Activated B cell treated with CpG ODN at 0.5 μM for 24 hours (primary cell): Measurements from ENCODE around the gene RNF220. TPM values are rescaled to one million over a fixed set of nuclear protein-coding genes. Genes with fewer than 3 reads are reported as not detected.

ENCODE experiments used
- ATAC-seq: fragments of 200-7000 bp; cut with Tn5 transposase; one replicate; pipeline ENCODE4 v1.10.0; 2021; ENCODE audit warnings: low read depth, mild to moderate bottlenecking, moderate library complexity
- CTCF ChIA-PET: fragments of 350-600 bp; sonication (Branson Sonifier 250); formaldehyde crosslinking; loops from one replicate; lab custom pipeline; 2021; ENCODE audit warnings: antibody characterized with exemption; lab: Charles Lee
- POLR2A ChIA-PET: fragments of 350-600 bp; sonication (Branson Sonifier 250); formaldehyde crosslinking; loops from one replicate; lab custom pipeline; 2021; ENCODE audit warnings: antibody characterized with exemption; lab: Charles Lee
- DNase-seq: peaks from one replicate; pipeline ENCODE4 v3.0.0; 2022
- H3K27ac Mint-ChIP-seq: one replicate; pipeline ENCODE4 v1.8.0; 2020; ENCODE audit warnings: mixed read lengths
- H3K27me3 Mint-ChIP-seq: one replicate; pipeline ENCODE4 v1.8.0; 2021; ENCODE audit warnings: mixed read lengths
- H3K36me3 Mint-ChIP-seq: one replicate; pipeline ENCODE4 v1.8.0; 2021; ENCODE audit warnings: low read depth, mixed read lengths
- H3K4me1 Mint-ChIP-seq: one replicate; pipeline ENCODE4 v1.8.0; 2021; ENCODE audit warnings: mixed read lengths
- H3K4me3 Mint-ChIP-seq: one replicate; pipeline ENCODE4 v1.8.0; 2020; ENCODE audit warnings: mild to moderate bottlenecking, mixed read lengths
- H3K9me3 Mint-ChIP-seq: one replicate; pipeline ENCODE4 v1.8.0; 2020; ENCODE audit warnings: mixed read lengths
- intact Hi-C: fragments of 100-400 bp; cut with micrococcal nuclease; formaldehyde crosslinking; loops from one replicate; pipeline ENCODE4 v1.15.1; 2024
- total RNA-seq: library from RNA; stranded (reverse); gene quantifications from 2 replicates; pipeline ENCODE4 v1.2.3, GENCODE V29; 2022
- TF ChIP-seq, protein P1 (sequence below): fragments of 200-600 bp; IDR thresholded peaks from one replicate; pipeline ENCODE4 v1.8.0; 2022; ENCODE audit warnings: antibody characterized with exemption, mild to moderate bottlenecking

Gene RNF220
- 102 and 103 TPM in 2 replicates for total RNA-seq

DNA sequence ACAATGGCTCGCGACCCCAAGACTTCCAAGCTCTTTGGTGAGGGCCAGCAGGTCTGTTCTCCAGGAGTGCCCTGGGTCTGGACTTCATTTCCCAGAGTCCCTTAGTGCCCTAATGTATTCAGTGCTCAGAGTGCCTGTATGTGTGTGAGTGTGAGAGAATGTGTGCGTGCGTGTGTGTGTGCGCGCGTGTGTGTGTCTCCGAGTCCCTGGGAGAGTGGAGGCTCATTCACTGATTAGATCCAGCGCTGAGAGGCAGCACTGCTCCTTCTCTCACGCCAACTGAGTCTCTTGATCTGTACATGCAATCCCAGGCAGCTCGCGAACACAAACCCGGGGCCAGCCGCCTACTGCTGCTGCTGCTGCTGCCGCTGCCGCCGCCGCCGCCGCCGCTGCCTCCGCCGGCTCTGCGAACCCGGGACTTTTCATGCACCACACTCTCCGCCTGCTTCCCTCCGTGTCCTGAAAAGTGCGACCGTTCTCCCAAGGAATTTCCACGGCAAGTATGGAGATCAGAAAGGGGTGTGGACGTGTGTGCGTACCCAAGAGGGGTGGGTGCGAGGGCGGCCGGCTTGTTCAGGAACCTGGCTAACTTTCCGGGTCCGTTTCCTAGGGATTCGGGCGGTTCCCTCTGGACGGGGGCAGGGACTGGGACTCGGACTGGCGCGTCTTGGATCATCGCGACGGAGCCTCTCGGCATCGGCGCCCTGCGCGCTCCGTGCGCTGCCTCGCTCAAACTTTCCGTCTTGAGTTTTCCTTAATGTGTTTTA lies at the start of gene RNF220:
Gene RNF220, plus strand, starts transcription at position 225 of the 767 bp plus-strand sequence.
- DNase-seq (peak; percentile 34), ATAC-seq (peak; percentile 63)
- peaks cover 38% of the 10 kb centered on the region for H3K4me1 Mint-ChIP-seq
- TF ChIP-seq, protein P1, sequence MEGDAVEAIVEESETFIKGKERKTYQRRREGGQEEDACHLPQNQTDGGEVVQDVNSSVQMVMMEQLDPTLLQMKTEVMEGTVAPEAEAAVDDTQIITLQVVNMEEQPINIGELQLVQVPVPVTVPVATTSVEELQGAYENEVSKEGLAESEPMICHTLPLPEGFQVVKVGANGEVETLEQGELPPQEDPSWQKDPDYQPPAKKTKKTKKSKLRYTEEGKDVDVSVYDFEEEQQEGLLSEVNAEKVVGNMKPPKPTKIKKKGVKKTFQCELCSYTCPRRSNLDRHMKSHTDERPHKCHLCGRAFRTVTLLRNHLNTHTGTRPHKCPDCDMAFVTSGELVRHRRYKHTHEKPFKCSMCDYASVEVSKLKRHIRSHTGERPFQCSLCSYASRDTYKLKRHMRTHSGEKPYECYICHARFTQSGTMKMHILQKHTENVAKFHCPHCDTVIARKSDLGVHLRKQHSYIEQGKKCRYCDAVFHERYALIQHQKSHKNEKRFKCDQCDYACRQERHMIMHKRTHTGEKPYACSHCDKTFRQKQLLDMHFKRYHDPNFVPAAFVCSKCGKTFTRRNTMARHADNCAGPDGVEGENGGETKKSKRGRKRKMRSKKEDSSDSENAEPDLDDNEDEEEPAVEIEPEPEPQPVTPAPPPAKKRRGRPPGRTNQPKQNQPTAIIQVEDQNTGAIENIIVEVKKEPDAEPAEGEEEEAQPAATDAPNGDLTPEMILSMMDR: no peak
- no peaks in the 10 kb centered on the region for H3K9me3 Mint-ChIP-seq
- H3K27ac Mint-ChIP-seq: peak within 1 kb of the TSS; percentile 53
- intact Hi-C loops: loop anchor here (2.0 kb wide), 2 partner anchors 50 to 310 kb away; partner anchors contain the start of gene ERI3
- peak within 1 kb of the TSS; percentile 86 for H3K4me3 Mint-ChIP-seq
- no peaks in the 10 kb centered on the region for H3K36me3 Mint-ChIP-seq
- ChIA-PET CTCF (no interaction called here), POLR2A (no interaction called here)
- peaks cover 57% of the 10 kb centered on the region for H3K27me3 Mint-ChIP-seq

- no peak overlapping the region for H3K27ac Mint-ChIP-seq
- intact Hi-C loops: loop anchor here (1.0 to 2.0 kb wide), 3 partner anchors 49 to 276 kb away; partner anchors contain the start of genes DMAP1 and RNF220
- H3K4me3 Mint-ChIP-seq: peak overlapping the region; percentile 90
- H3K4me1 Mint-ChIP-seq: peaks cover 28% of the 10 kb centered on the region
- TF ChIP-seq, protein P1: no peak
- ChIA-PET CTCF (interaction anchor here (1.3 kb wide), 1 partner anchor 22 kb away, joined by 3 read pairs; no protein-coding TSS in a partner anchor), POLR2A (interaction anchor here (0.8 kb wide), 1 partner anchor 18 kb away, joined by 5 read pairs; no protein-coding TSS in a partner anchor)
- ATAC-seq: no peak
- H3K27me3 Mint-ChIP-seq: no peaks in the 10 kb centered on the region
- H3K36me3 Mint-ChIP-seq: peaks cover 7% of the 10 kb centered on the region
- H3K9me3 Mint-ChIP-seq: no peaks in the 10 kb centered on the region
- DNase-seq: no peak
These were observed 49.3 kb upstream of the RNF220 start for GRCh38 chr1:44355582-44356305.

- intact Hi-C loops: no loop called here
- Mint-ChIP-seq H3K27ac (no peak overlapping the region), H3K27me3 (no peaks in the 10 kb centered on the region), H3K36me3 (peaks cover 2% of the 10 kb centered on the region), H3K4me3 (no peak overlapping the region), H3K4me1 (peaks cover 30% of the 10 kb centered on the region), H3K9me3 (no peaks in the 10 kb centered on the region)
- POLR2A ChIA-PET: no interaction called here
- CTCF ChIA-PET: no interaction called here
- no peak for ATAC-seq
- no peak for DNase-seq
- TF ChIP-seq, protein P1: no peak
These were observed 47.3 kb upstream of the RNF220 start for GRCh38 chr1:44357710-44358109.

DNA sequence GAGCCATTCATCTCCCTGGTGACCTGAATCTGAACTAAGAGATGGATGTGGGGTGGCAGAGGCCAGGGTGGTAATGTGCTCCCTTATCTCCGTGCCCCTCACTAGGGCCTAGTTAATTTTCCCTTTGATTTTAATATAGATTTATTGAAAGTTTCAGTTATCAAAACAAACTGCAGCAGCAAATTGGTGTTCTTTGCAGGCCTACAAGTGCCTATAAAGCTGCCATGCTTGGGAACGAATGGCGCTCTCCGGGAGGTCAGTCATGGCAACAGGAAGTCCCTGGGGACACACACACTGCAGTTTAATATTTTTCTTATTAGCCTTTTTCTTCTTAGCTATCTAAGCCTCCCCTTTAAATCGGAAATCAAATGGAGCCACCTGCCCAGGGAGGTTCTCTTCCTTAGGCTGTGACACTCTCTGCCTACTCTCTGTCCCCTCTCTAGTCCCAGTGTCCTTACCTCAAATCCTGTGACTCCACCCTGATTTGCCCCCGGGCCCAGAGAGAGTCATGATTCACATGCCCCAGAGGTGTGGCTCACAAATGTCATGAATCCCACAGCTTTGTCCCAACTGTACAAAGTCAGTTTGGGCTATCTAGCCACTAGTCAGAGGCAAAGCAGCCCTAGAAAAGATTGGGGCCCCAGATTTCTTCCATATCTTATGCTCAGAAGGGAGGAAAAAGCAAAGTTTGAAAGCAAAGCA lies 45.7 kb upstream of the RNF220 start:
- ATAC-seq (no peak), DNase-seq (no peak)
- TF ChIP-seq, protein P1: no peak
- Mint-ChIP-seq H3K9me3 (no peaks in the 10 kb centered on the region), H3K27me3 (no peaks in the 10 kb centered on the region), H3K36me3 (peaks cover 2% of the 10 kb centered on the region), H3K27ac (no peak overlapping the region), H3K4me3 (no peak overlapping the region), H3K4me1 (peaks cover 22% of the 10 kb centered on the region)
- intact Hi-C loops: no loop called here
- CTCF ChIA-PET: no interaction called here
- POLR2A ChIA-PET: no interaction called here
